ENCODE measurements around the gene SUPT3H. TPM values are rescaled to one million over a fixed set of nuclear protein-coding genes. Genes with fewer than 3 reads are reported as not detected.

The SUPT3H gene
- total and polyA plus RNA-seq, 2 of the 8 experiments (the other 6 are each of a cell fraction or from before 2014, with no cell fraction given): 18.8 to 23.0 TPM

GRCh38 chr6:44951253-44951747 lies 426.4 kb downstream of the SUPT3H start (continued):
- TF ChIP-seq TCF12 (IDR thresholded peaks at IDR 0.05; ENCODE audit: low read depth, low read length) (no peak), SRF (IDR thresholded peaks at IDR 0.05; ENCODE audit: low read depth, low read length) (no peak)
